T-helper 22 cell (primary cell): ENCODE results near the gene ENG.
A peak's percentile ranks its signal among the peaks of the same experiment; 100 is the strongest.
"Not testable (repeated sequence)": the region's sequence is repeated elsewhere in the genome, so short reads cannot be mapped to it uniquely, and the experiment has no call there.

ENCODE experiments used
- DNase-seq: peaks from one replicate; pipeline ENCODE4 v3.0.0-alpha.2; 2020; ENCODE audit warnings: low read depth

ENG gene

DNA sequence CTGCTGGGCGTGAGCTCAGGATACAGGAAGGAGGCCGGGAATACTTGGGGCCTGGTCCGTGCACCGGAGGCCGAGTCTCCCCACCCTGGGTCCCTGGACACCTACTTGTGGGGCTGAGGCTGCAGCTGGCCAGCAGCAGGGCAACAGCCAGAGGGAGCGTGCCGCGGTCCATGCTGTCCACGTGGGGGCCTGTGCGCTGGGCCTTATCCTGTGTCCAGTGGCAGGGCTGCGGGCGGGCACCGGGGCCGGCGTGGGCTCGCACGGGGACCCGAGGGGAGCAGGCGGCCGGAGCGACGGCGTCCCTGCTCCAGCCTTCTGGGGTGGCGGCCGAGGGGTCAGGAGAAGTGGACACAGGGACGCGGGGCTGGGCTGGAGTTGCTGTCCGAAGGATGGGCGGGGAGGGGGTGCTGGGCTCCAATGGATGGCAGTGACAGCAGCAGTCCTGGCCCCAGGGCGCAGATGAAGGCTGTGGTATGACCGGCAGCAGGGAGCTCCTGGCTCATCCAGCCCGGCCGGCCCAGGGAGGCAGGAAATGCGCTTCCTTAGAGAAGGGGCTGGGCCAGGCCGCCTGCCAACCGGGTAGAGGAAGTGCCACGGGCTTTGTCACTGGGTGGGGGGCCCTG is at the start of gene ENG:
TSS of gene ENG (minus strand) at position 475 of the 623 bp plus-strand sequence. CDS start at position 172, 303 bp downstream.
- no peak for DNase-seq

DNA sequence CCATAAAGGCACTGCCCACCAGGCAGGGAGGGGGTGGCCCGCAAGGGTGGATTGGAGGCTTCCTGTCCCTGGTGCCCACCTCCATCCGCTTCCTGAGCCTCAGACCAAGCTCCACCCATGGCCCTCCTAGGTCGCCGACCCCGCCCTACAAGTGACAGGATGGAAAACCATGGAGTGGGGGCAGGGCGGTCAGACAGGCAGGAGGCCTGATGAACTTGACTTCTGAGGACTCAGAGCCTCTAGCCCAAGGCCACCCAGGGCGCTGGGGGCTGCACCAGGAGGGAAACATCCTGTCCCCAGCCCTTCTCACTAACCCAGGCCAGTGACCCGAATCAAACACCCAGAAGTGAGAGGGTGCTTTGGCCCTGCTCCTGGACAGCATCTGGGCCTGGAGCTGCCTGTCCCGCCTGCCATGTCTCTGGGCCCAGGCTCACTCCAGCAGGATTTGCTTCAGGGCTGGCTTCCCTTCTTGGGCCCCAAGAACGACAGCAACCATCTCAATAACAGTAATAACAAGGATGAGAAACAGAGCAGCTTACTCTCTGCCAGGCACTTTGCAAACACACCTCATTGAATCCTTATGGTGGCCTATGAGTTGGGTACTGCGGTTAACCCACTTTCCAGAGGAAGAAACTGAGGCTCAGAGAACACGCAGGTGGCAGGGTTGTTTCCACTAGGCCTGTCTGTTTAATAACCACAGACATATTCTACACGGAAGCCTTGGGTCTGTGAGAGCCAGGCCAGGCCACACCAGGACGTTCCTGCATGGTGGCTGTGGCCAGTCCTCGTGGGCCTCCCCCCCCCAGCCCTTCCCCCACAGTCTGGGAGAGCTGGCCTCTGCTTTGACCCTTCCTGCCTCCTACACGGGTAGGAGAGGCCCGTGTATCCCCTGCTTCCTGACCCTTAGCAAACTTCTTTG is 49.4 kb upstream of the ENG start:
- DNase-seq = peak; percentile 37

DNA sequence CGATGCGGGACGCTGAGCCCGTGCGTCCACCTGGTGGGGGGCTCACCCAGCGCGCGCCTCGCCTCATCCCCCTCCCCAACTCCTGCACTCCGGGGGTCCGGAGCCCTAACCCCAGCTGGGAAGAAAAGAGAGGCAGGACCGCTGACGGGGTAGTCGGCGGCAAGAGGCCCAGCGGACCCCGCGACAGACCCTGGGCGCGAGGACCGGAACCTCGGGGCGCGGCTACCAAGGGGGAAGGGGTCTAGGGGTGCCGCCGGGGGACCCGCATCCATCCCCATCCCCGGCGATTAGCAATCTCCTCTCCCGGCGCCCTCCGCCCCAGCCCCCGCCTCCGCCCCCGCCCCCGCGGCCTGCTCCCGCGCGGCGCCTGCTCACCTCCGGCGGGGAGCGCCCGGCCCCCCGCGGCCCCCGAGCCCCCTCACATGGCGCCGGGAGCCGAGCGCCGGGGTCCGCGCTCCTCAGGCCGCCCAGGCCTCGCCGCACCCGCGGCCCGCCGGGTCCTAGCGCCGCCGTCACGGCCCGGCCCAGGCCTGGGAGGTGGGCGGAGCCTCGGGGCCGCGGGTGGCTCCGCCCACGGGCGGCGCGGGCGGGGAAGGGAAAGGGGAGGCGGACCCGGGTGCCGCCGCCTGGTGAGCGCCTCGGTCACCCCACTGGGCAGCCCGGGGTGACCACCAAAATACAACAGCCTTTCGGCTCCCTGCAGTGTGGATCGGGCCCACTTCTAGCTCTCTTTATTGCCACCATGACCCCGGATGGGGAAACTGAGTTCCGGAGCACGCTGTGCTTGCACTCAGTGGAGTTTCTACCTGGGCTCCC is 44.9 kb upstream of the ENG start, which contains the start of gene ST6GALNAC6:
TSS of gene ST6GALNAC6 (minus strand) at position 476 of the 816 bp plus-strand sequence. CDS start 1,622 bp downstream, outside the sequence.
- DNase-seq = peak; percentile 55

DNA sequence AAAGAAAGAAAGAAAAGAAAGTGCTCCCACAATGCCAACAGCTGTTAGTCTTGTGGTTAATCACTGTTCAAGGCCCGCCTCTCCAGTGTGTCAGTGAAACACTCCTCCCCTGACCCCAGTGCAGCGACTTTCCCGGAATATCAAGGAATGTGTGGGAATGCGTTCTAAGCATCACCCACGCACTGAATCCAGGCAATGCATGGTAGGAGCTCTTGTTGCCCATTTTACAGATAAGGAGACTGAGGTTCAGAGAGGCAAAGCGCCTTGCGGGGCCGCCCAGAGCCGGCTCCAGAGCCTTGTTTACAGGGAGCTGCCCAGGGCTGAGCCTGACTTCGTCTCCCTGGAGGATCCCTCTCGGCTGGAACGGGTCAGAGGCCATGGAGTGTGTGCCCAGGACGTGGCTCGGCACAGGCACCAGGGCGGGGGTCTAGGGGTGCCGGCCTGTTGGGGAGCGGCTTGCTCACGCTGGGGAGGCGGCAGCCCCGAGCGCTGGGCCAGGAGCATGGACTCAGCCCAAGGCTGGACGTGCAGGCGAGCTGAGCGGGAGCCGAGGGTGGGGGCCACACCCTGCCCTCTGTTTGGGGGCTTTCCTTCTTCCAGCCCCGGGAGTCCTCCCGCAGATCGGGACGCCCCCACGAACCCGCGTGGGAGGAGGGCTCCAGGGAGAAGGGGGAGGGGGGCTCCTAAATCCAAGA is 44.1 kb upstream of the ENG start:
- DNase-seq = no peak

DNA sequence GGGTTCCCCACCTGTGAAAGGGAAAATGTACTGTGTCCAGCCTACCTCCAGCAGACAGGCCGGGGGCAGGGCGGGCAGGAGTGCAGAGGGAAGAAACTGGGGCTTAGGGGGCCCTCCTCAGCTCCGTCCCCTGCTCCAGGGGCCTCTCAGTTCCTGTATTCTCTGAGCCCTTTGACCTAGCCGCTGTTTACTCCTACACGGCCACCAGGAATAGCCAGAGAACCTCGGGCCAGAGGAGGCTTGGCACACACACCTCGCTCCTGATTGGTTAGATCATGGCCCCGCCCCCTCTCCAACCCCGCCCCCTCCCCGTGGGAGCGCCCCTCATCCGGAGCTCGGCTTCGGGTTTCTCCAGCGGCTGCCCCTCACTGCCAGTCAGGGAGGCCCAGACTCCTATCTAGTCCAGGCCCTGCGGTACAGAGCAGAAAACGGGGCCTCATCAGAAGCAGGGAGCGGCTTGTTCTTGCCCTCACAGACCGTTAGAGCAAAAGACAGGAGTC is 42.8 kb upstream of the ENG start:
- no peak for DNase-seq

DNA sequence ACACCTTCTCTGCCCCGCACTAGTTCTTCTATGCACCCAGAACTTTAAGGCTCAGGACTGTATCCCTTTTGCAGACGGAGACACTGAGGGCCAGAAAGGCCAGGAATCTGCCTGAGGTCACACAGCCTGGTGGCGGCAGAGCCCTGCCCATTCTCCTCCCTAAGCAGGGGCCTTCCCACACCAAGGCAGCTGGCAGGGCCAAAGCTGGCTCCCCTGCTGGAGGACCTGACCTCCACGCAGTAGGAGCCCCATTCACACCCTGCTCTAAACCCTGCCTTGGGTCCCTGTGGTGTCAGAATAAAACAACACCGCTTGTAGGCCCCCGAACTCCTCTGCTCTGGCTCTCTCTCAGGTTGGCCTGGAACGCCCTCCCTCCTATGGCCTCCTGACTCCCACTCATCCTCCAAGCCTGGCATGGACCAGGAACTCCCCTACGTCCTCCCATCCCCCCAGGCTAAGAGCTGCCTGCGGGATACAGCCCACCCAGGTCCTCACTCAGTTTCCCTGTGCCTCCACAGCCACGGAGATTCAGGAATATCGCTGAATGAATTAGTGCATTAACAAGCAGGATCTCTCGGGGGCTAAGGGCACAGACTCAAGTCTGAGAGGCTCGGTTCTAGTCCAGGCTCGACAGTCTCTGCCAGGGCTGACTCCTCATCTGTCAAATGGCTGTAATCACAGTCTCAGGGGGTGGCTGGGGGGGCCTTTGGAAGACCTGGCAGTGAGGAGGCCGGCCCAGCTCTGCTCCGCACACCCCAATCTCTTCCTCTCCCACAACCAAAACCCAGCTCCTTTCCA is 42.1 kb upstream of the ENG start:
- DNase-seq = no peak

DNA sequence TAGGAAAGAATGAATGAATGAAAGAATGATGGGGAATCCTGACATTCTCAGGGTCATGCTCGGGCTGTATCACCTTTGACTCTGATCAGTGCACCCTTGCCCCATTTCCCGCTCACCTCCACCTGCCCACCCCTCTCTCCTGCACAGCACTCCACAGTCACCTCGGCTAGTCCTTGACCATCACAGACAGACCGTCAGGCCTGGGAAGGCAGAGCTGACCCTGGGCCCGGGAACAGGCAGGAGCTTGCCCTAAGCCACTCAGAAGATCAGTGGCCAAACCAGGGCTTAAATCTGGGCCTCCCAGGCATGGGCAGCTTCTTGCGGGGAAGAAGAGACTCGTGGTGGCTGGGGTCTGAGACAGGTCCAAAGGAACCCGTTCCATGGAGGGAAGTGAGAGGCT is 41.4 kb upstream of the ENG start:
- DNase-seq = no peak

DNA sequence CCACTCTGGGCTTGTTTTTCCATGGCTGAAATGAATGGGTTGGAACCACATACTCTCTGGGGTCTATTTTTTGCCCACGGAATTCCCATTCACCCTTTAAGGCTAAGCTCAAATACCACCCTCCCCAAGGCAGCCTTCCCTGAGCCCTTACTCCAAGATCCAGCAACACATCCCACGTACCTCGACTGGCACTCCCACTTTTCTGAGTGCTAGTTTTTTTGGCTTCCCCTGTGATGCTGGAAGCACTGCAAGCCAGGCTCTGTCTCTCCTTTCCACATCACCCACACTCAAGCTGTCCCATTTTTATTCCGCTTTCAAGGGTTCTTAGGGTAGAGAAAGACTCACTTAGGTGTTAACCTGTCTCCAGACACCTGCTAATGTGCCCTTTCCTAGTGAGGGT is 38.9 kb upstream of the ENG start:
- no peak for DNase-seq

DNA sequence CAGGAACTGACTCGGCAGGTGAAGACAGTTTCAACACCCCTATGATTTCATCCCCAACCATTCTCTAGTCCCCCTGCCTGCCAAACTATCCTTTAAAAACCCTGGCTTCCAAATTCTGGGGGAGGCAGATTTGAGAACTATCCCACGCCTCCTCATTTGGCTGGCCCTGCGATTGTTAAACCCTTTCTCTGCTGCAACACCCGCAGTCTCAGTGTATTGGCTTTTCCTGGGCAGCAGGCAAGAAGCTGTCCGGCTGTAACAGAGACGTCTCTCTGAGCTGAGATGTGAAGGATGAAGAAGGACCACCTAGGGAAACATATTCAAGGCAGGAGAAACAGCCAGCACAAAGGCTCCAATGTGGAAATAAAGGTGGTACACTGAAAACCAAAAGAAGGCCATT is 38.4 kb upstream of the ENG start:
- no peak for DNase-seq

DNA sequence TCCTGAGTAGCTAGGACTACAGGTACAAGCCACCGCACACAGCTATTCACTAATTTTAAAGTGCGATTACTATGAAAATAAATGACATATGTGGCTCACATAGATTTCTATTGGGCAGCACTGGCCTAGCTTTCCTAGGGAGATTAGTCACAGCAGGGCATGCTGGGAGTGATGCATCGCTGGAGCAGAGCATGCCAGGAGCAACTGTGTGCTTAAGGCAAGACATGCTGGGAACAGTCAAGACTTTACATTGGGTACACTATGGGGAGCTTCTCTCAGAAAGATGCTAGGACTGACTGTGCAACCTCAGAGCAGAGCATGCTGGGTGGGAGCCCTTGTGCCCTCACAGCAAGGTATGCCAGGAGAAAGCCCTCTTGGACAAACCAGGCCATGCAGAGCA is 35.6 kb upstream of the ENG start:
- no peak for DNase-seq

DNA sequence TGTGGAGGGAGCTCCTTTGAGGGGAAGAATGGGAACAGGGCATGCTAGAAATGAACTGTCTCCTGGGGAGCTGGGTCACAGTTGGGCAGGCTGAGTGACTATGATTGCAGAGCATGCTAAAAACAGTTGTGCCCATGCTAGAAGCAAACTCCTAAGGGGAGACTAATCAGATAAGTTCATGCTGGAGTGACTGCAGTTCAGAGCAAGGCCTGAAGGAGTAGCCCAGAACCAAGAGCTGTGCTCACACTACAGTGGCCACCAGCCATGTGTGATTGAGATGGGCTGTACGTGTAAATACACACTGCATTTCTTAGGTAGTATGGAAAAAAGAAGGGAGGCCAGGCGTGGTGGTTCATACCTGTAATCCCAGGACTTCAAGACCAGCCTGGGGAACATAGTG is 33.3 kb upstream of the ENG start:
- no peak for DNase-seq

DNA sequence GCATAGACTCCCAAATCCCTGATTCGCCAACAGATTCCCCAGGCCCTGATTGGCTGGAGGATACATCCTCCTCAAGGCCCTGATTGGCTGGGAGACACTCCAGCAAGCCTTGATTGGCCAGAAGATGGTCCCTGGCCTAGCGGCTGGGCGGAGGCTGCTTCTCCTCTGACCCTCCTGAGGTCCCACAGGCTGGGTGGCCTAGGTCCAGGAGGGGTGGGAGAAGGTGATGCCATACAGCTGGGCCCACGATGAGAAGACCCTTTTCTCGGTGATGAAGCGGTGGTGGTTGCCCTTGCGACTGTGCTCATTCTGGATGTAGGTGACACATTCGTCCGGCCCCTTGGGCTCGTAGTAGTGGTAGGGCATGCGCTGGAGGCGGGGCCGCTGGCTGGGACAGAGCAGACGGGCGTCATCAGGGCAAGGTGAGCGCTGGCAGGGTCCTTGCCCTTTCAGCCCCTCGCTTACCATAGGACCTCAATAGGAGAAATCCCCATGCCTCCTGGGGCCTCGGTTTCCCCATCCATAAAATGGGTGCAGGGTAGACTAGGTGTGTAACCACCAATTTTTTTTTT is 32.0 kb upstream of the ENG start:
- no peak for DNase-seq

DNA sequence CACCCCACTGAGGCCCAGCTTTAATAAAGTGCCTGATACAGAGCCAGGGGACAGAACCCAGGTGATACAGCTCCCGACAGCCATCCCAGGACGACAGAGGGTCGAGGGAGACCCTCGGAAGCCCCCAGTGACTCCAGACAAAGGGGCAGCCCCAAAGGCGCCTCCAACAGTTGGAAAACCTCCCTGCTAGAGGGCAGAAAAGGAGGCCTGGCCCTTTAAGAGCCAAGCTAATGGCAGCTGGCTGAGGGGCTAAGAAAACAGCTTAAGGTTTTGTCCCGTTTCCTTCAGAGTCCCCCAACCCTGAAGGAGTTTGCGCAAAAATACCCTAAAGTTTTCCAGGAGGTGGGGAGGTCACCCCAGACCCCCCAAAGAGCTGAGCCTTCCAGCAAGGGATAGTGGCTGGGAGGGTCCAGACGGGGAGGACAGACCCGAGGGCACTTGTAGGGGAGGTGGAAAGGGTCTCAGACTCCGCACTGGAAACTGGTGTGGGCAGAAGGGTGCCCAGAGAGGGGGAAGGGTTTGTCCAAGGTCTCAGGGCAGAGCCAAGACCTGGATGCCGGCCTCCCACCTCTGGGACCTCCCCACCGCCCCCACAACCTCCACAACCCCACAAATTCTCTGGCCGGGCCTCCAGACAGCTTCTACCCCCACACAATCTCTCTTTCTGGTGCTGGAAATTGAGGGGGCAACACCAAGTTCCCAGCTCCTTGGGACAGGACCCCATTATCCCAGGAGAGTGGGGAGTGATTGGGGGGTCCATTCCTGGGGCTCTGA is 31.2 kb upstream of the ENG start:
- no peak for DNase-seq

DNA sequence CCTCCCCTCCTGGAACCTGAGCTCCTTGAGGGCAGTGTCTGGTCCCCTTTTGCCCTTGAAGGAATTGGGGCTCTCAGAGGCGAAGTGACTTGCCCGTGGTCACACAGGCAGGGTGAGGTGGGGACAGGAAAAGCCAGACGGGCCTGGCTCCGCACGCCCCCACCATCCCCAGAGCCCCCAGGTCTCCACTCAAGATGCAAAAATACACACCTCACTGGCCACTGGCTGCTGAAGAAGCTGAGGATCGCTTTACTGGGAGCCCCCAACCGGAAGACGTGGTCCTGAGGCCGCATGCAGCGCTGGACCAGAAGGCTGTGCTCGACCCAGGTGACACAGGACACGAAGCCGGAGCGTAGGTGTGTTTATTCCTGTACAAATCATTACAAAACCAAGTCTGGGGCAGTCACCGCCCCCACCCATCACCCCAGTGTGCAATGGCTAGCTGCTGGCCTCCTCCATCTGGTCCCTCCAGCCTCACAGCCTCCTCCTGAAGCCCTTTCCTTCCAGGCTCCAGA is 30.6 kb upstream of the ENG start:
- DNase-seq = no peak

DNA sequence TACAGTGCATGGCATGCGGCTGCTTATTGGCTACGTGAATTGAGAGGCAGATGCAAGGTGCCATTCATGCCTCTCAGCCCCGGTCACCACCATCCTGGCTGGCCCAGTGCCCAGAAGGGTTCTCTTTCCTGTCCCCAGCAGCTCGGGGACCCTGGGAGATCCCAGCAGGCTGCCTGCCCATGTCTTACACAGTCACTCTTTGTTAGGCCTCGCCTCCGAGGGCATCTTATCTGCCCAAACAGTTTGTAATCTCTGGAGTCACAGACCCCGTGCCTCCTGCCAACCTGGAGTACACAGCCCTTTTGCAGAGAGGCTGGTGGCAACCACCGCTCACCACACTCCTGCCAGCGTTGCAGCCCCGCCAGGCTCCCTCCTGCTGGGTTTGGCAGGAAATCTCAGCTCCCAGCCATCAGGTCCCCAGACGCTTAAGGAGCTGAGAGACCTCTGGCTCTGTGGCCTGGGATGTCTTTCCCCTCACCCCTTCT is 30.0 kb upstream of the ENG start:
- DNase-seq = no peak

DNA sequence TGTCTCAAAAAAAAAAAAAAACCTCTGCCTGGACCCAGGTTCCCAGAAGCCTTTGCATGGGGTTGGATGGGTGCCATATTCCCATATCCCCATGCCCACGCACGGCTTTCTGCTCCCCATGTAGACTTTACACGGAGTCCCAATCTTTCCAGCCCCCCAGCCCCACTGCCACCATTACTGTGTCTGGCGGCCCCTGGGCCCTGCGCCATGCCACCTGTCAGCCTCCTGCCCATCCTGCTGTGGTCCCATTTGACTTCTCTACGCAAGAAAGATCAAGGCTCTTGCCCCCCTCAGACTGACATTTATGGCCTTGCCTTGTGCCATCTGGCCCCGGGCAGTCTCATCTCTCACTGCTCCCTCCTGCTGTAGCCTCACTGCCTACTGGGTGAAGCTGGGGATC is 29.5 kb upstream of the ENG start:
- no peak for DNase-seq

DNA sequence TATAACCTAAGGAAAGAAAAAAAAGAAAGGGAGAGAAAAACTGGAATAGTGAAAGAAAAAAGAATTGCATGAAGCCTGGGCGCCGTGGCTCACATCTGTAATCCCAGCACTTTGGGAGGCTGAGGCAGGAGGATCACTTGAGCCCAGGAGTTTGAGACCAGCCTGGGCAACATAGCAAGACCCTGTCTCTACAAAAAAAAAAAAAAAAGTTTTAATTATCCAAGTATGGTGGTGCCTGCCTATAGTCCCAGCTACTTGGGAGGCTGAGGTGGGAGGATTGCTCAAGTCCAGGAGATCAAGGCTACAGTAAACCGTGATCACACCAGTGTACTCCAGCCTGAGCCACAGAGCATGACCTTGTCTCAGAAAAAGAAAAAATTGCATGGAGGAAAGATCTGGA is 27.3 kb upstream of the ENG start:
- not testable (repeated sequence) for DNase-seq

DNA sequence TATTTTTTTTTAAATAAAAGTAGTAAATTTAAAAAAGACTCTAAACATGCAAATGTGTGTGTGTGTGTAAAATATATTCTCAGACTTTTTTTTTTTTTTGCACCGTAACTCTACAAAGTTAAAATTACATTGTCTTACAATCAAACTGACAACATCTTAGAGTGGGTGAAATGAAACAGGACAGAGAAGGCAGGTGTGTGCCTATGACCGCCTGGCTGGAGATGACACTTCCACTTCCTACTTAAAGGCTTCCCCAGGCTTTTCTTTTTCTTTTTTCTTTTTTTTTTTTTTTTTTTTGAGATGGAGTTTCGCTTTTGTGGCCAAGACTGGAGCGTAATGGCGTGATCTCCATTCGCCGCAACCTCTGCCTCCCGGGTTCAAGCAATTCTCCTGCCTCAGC is 25.7 kb upstream of the ENG start:
- DNase-seq = no peak

DNA sequence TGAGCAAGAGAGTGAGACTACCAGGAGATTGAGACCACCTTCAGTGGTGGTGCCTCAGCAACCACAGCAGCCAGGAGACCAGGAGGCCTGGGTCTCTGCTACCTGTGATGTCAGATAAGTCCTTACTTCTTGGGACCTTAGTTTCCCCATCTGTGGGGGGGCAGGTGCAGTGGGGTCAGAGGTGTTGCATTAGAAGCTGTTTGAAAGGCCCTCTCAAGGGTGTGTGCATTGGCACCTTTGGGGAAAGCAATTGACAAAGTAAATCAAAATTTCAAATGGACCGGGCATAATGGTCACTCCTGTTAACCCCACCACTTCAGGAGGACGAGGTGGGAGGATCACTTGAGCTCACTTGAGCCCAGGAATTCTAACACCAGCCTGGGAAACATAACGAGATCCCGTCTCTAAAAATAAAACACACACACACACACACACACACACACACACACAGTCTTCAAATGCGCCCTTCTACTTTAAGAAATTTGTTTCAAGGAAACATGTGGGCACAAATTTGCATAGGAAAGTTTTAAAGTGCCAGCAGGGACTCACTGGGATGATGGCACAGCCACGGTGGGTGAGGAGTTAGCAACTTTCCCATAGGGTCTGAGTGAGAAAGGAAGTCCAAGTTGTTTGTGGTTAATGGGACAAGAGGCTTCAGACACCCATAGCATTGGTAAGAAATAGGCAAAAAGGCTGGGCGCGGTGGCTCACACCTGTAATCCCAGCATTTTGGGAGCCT is 24.4 kb upstream of the ENG start:
- DNase-seq = no peak
